HG02870 (cell line): ENCODE measurements around the gene SIK2.

Experiments
- ATAC-seq: cut with Tn5 transposase; IDR thresholded peaks from one replicate; pipeline ENCODE4 v1.9.1; 2021; ENCODE audit warnings: mild to moderate bottlenecking, moderate library complexity; ENCODE audit not compliant: unreplicated experiment

The SIK2 gene

DNA sequence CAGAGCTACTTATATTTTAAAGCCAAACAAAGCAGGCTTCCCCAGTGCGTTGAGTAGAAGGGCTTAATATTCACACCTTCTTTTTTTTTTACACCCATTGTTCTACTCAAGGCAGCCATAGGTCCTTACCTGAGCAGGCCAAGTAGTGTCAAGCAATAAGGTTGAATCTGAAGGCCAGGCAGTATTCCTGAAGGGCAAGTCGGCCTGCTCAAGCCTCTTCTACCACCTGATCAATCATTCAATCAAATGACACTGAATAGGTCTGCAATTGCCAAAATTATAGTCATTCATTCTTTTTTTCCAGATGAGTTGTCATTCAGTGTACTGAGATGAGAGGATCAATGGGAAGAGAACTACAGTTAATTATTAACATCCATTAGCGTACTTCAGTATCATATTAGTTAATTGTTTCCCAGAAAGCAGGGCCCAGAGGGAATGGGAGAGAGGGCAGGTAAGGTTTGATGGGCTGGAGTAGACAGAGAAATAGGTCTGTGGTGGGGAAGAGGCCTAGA, 175.9 kb downstream of the SIK2 start:
- no peak for ATAC-seq

DNA sequence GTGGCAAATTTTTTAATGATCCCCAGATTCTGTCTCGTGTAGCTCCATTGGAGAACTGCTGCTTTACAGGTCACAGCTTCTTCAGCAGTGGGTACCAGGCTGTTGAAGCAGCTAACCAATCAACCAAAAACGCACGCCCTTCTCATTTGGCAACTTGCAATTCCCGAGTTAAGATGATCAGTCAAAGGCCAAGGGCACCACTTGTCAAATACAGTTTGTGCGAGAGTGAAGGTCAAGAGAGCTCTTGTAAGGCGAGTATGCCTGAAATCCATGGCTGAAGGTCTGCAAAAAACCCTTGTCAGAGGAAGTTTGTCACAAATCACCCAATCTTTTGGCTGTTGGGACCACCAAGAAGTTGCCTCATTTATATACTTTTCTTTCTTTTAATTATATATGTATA, 176.9 kb downstream of the SIK2 start:
- ATAC-seq: no peak
